ENCODE data around the gene LLGL2.
"Not testable (repeated sequence)": the region's sequence is repeated elsewhere in the genome, so short reads cannot be mapped to it uniquely, and the experiment has no call there.

DNA sequence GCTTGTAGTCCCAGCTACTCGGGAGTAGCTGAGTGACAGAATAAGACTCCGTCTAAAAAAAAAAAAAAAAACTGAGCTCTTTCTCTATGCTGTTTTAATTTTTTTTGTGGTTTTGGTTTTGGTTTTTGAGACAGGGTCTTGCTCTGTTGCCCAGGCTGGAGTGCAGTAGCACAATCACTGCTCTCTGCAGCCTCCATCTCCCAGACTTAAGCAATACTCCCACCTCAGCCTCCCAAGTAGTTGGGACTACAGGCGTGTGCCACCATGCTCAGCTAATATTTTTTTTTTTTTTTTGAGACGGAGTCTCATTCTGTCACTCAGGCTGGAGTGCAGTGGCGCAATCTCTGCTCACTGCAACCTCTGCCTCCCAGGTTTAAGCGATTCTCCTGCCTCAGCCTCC, 57.7 kb downstream of the LLGL2 start:
- TF ChIP-seq, protein P1, sequence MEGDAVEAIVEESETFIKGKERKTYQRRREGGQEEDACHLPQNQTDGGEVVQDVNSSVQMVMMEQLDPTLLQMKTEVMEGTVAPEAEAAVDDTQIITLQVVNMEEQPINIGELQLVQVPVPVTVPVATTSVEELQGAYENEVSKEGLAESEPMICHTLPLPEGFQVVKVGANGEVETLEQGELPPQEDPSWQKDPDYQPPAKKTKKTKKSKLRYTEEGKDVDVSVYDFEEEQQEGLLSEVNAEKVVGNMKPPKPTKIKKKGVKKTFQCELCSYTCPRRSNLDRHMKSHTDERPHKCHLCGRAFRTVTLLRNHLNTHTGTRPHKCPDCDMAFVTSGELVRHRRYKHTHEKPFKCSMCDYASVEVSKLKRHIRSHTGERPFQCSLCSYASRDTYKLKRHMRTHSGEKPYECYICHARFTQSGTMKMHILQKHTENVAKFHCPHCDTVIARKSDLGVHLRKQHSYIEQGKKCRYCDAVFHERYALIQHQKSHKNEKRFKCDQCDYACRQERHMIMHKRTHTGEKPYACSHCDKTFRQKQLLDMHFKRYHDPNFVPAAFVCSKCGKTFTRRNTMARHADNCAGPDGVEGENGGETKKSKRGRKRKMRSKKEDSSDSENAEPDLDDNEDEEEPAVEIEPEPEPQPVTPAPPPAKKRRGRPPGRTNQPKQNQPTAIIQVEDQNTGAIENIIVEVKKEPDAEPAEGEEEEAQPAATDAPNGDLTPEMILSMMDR (conservative IDR thresholded peaks at IDR 0.05): not testable (repeated sequence)
- not testable (repeated sequence) for TF ChIP-seq EZH2 (IDR thresholded peaks at IDR 0.05; ENCODE audit: low read depth)

All from PC-9 (cell line).